Limb (tissue), 2 donors: Measurements from ENCODE around the gene TCN2.
A peak's percentile ranks its signal among the peaks of the same experiment; 100 is the strongest.
"Not testable (repeated sequence)": the region's sequence is repeated elsewhere in the genome, so short reads cannot be mapped to it uniquely, and the experiment has no call there.

Source experiments
- DNase-seq, 2 donors: peaks; one replicate each; pipeline ENCODE4 v3.0.0-alpha.2; 2016; ENCODE audit errors: extremely low spot score in 2 of 2

TCN2 gene

GRCh38 chr22:30606455-30607299 is at the start of gene TCN2:
Gene TCN2 (plus strand): TSS chr22:30607174. CDS start chr22:30607332, 158 bp downstream.
- DNase-seq = peak; percentile 83 to 86

DNA sequence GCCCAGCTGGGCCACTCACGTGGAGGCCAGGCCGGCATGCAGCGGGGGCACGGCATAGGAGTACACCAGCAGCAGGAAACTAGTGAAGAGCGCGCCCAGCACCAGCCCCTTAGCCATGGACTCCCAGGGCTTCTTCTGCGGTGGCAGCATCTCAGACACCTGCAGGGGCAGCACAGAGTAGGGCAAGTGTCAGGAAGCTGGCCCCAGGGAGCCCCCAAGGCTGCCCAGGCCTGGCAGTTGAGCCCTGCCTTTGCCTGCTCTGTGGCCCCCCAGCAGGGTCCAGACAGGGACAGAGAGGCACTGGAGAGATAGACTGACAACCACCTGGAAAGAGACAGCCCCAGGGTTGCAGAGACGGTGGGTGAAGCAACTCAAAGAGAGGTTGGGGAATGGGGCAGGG is 49.7 kb upstream of the TCN2 start:
- no peak for DNase-seq

DNA sequence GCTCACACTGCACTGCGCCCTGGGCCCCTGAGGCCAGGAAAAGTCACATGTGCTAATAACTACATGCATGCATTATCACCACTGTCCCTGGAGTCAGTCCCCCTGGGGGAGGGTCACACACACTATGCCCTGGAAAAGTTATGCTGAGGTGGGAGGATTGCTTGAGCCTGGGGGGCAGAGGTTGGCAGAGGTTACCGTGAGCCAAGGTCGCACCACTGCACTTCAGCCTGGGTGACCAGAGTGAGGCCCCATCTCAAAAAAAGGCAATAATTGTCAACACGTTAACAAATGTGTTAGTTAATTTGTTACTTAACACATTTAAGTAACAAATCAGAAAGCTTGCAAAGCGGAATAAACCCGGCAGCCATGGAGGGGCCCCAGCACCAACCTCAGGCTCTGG is 47.1 kb upstream of the TCN2 start:
- no peak for DNase-seq

GRCh38 chr22:30560643-30561202 is 46.3 kb upstream of the TCN2 start:
- DNase-seq = not testable (repeated sequence)

- DNase-seq = no peak
Observed at GRCh38 chr22:30561402-30562189, 45.4 kb upstream of the TCN2 start.

GRCh38 chr22:30562366-30562765 is 44.6 kb upstream of the TCN2 start:
- DNase-seq = no peak

DNA sequence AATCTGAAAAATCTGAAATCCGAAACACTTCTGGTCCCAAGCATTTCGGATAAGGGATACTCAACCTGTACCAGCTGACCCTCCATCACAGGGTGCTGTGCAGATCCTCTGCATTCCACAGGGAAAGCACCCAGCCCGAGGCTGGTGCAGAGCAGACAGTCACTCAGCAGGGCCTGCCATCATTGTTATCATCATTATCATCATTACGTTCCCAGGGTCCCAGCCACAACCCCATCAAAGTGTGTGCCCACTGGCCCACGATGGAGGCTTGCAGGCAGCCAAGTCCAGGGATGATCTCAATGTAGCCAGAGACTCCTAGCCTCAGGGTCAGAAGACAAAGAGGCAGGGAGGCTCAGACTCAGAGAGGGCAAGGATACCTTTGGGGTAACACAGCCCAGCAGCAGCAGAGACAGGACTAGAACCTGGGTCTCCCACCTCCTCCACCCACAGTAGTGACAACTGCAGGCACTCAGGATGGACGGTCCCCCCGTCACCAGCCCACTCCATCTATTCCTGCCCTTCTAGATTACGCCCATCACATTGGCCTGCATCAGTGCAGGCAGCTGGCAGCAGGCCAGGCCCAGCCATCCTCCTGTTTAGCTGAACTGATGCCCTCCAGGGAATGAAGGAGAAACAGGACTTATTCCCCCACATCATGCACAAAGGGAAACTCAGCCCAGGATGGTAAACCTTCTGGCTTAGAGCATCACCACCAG is 42.8 kb upstream of the TCN2 start:
- DNase-seq = no peak

- no peak for DNase-seq
Observed at GRCh38 chr22:30564761-30565119, 42.2 kb upstream of the TCN2 start.

DNA sequence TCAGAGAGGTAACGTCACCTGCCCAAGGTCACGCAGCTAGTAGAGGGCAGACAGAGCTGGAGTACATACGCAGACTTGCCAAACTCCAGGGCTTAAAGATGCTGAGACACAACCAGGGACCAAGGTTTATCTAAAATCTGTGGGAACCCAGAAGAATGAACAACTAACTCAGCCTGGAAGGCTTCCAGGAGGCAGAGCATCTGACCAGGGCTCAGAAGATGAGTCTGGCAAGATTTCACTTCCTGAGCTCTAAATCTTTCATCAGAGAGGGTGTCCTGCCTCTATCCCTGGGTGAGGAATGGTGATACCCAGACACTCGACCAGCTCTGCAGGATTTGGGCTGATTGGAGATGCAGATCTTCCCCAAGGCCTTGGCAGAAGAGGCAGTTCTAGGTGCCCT is 41.6 kb upstream of the TCN2 start:
- no peak for DNase-seq

- DNase-seq = no peak
Observed at GRCh38 chr22:30566125-30566524, 40.8 kb upstream of the TCN2 start.

- DNase-seq = not testable (repeated sequence)
Observed at GRCh38 chr22:30567277-30567676, 39.7 kb upstream of the TCN2 start.

DNA sequence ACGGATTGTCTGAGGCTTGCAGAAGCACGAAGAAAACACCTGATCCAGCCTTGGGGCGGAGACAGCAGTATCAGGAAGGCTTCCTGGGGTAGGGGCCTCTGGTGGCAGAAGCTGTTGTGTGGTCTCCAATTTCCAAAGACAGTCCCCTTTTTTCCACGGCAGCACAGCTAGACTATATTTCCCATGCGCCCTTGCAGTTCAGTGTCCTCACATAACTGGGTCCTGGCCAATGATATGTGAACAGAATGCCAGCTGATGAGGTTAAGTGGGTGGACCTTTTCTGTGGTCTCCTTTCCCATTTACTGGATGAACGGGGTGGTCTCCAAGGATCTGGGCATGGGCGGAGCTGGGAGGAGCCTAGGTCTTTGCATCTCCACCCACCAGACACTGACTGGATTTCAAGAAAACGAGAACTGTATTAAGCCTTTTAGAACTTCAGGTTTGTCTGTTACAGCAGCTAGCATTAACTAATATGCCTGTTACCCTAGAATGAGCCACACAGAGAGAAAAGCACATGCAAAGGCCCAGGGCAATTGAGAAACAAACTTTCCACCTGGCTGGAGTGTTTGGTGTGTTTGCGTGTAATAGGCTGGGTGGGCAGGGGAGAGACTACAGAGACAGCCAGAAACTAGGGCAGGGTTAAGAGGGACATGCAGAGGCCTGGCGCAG is 38.7 kb upstream of the TCN2 start:
- DNase-seq = no peak

- no peak for DNase-seq
Observed at GRCh38 chr22:30569674-30570202, 37.2 kb upstream of the TCN2 start.

GRCh38 chr22:30572210-30572609 is 34.8 kb upstream of the TCN2 start:
- no peak for DNase-seq

DNA sequence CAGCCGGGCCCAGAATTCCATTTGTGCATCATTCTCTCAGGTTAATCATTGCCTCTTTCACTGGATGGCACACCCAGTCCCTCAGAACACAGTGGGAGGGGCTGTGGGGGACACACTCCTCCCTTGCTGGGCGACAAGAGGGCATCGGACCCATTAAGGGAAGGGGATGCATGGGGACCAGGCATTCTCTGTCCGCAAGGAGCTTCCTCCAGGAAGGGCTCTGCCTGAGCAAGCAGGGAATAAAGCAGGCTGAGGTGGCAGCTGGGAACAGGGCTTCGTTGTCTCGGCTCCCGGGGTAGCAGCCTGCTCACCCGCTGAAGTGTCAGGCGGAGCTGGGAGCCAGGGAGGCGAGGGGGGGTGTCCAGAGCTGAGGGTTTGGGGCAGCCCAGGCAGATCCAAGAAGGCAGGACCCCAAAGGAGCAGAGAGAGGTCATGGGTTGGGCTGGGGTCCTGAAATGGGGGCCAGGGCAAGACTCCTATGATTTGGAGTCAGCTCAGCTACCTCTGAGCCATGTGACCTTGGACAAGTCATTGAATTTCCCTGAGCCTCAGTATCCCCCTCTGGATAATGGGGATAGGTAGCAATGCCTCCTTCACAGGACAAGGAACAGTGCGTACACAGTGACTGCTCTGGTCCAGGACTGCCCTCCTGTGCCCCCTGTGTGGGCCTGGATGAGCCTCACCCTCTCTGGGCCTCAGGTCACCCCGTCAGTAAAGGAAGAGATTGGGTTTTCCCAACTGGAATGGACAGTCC is 34.0 kb upstream of the TCN2 start:
- DNase-seq = no peak

DNA sequence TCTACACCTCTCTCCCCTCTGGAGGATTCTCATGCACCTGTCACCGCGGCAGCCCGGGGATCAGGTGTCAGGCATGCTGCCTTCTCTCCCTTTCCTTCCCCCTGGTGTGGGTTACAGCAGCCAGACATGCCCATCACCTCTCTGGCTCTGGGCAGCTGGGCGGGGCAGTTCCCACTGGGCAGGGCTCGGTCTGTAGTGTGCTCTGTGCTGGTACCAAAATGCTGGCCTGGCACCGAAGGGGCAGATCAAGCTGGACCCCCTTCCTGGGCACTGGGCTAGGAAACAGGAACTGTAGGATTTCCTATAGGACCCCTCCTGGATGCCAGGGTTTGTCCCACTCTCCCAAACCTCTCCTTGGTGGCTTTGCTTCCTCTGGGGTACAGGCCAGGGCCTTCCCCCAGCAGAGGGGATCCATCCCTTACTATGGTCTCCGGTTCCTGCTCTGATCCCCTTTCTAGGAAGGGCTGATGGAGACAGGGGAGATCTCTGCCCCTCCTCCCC is 33.3 kb upstream of the TCN2 start:
- peak in 1 of 2 donors; percentile 53 for DNase-seq

GRCh38 chr22:30574095-30574981 is 32.6 kb upstream of the TCN2 start, which contains the start of gene GAL3ST1:
Gene GAL3ST1 (minus strand): TSS chr22:30574665. CDS start chr22:30557392, 17,273 bp downstream.
- DNase-seq = peak; percentile 18 to 78

DNA sequence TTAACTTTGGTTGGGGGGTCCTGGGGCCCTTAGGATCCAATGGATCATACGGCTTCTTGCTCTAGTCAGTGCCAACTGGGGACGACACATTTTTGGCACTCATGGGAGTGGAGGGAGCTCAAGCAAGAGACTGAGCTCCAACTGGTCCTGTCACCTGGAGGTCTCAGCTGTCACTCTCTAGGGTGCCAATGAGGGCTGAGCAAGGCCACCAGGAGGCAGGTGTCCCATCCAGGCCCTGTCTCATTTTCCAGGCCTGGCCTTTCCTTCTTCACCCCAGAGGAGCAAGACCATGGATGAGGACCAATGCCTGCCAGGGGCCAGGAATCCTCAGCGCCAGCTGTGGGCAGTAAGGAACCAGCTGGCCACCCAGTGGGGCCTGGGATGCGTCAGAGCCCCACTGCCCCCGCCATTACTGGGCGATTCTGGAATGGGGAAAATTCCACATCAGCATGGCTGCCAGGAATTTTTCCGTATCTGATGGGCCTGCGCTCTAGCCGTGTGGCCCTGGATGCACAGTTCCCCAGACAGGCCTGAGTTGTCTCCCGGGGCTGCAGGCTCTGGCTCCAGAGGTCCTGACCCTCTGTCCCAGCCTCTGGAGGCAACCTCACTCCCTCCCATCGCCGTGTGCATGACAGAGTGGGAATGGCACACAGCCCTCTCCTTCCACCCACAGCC is 31.8 kb upstream of the TCN2 start:
- DNase-seq = peak; percentile 25 to 46
